Cardiac muscle cell (in vitro differentiated cells and primary cell): ENCODE data around the gene DHX40. TPM values are rescaled to one million over a fixed set of nuclear protein-coding genes. Genes with fewer than 3 reads are reported as not detected.

ENCODE experiments used
- DNase-seq, 2 donors: peaks; one replicate each; pipeline versions ENCODE4 v3.0.0 to v3.0.0-alpha.2; 2010 to 2017; ENCODE audit warnings: low read depth in 1 of 2, low spot score in 1 of 2
- H3K27ac ChIP-seq: fragments of 200-600 bp; sonication (generic); 2 replicates; pipeline ENCODE4 v1.5.1; 2016
- H3K27me3 ChIP-seq: fragments of 200-600 bp; sonication (generic); 2 replicates; pipeline ENCODE4 v1.6.0; 2016; ENCODE audit warnings: control low read depth
- H3K36me3 ChIP-seq: fragments of 200-600 bp; sonication (generic); 2 replicates; pipeline ENCODE4 v1.5.1; 2016; ENCODE audit warnings: control low read depth
- H3K4me1 ChIP-seq: fragments of 200-600 bp; sonication (generic); 2 replicates; pipeline ENCODE4 v1.8.1; 2017; ENCODE audit warnings: low read depth, mild to moderate bottlenecking, mixed run types
- H3K4me3 ChIP-seq: fragments of 200-600 bp; sonication (generic); 2 replicates; pipeline ENCODE4 v1.5.1; 2016; ENCODE audit warnings: mild to moderate bottlenecking
- H3K9me3 ChIP-seq: fragments of 200-600 bp; sonication (generic); 2 replicates; pipeline ENCODE4 v1.5.1; 2017; ENCODE audit warnings: low read depth, mild to moderate bottlenecking, control low read depth
- polyA plus RNA-seq: library from polyadenylated mRNA; unstranded; fragments of >200 nt; fragmentation: Nextera tagmentation; extraction: Ambion mirVana; gene quantifications from 2 replicates; pipeline ENCODE4 v1.2.1, GENCODE V29; 2016
- total RNA-seq: library from RNA; depleted of rRNA; stranded (reverse); fragments of >200 nt; gene quantifications from 2 replicates; pipeline ENCODE4 v1.2.3, GENCODE V29; 2016
- TF ChIP-seq, protein P1 (sequence below): IDR thresholded peaks from 2 replicates; pipeline ENCODE4 v1.5.1; 2012; ENCODE audit warnings: low read depth, mild to moderate bottlenecking, low read length

DHX40 gene
- total and polyA plus RNA-seq, 2 experiments from 2014 or later, result 35.4 to 53.0 TPM

DNA sequence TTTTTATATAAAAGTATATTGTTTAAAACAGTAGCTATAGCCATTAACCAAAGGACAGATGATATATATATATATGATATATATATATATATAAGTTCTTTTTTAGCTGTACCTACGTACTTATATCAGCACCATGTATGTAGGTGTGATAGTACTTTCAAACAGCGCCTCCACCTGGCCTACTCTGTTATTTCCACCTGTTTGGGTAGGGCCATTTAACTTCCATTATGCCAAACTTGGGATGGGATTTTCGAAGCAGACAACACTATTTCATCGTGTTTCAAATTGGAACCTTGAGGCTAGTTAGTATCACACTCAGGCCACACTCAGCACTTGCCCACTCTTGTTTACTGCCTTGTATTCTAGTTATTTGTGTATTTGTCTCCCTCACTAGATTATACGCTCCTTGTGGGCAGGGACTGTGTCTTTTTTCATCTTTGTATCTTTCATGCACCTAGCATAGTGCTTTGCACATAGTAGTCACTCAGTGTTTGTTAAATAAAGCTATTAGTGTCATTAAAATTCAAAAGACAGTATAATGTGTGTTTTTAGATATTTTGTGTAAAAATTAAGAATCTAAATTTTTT, 42.5 kb downstream of the DHX40 start:
- Histone ChIP-seq H3K4me3 (no peak overlapping the region), H3K9me3 (no peaks in the 10 kb centered on the region), H3K27me3 (no peaks in the 10 kb centered on the region), H3K4me1 (no peaks in the 10 kb centered on the region), H3K27ac (no peak overlapping the region), H3K36me3 (peaks cover 35% of the 10 kb centered on the region)
- TF ChIP-seq, protein P1, sequence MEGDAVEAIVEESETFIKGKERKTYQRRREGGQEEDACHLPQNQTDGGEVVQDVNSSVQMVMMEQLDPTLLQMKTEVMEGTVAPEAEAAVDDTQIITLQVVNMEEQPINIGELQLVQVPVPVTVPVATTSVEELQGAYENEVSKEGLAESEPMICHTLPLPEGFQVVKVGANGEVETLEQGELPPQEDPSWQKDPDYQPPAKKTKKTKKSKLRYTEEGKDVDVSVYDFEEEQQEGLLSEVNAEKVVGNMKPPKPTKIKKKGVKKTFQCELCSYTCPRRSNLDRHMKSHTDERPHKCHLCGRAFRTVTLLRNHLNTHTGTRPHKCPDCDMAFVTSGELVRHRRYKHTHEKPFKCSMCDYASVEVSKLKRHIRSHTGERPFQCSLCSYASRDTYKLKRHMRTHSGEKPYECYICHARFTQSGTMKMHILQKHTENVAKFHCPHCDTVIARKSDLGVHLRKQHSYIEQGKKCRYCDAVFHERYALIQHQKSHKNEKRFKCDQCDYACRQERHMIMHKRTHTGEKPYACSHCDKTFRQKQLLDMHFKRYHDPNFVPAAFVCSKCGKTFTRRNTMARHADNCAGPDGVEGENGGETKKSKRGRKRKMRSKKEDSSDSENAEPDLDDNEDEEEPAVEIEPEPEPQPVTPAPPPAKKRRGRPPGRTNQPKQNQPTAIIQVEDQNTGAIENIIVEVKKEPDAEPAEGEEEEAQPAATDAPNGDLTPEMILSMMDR, result peak; percentile 30
- DNase-seq, result peak in 1 of 2 donors; percentile 19

DNA sequence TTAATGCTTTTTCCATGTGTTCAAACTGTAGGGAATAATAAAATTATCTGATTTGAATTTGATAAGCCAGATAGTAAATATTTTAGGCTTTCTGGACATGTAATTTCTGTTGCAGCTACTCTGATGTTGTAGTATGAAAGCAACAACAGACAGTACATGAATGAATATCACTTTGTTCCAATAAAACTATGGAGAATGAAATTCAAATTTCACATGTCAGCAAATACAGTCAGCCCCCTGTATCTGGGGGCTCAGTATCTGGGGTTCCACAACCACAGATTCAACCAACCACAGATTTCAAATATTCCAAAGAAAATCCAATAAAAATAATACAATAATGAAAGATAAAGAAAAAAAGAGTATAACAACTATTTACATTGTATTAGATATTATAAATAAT, 46.1 kb downstream of the DHX40 start:
- Histone ChIP-seq H3K9me3 (no peaks in the 10 kb centered on the region), H3K4me1 (no peaks in the 10 kb centered on the region), H3K4me3 (no peak overlapping the region), H3K36me3 (peaks cover 20% of the 10 kb centered on the region), H3K27me3 (no peaks in the 10 kb centered on the region), H3K27ac (no peak overlapping the region)
- TF ChIP-seq, protein P1, result no peak
- no peak for DNase-seq

DNA sequence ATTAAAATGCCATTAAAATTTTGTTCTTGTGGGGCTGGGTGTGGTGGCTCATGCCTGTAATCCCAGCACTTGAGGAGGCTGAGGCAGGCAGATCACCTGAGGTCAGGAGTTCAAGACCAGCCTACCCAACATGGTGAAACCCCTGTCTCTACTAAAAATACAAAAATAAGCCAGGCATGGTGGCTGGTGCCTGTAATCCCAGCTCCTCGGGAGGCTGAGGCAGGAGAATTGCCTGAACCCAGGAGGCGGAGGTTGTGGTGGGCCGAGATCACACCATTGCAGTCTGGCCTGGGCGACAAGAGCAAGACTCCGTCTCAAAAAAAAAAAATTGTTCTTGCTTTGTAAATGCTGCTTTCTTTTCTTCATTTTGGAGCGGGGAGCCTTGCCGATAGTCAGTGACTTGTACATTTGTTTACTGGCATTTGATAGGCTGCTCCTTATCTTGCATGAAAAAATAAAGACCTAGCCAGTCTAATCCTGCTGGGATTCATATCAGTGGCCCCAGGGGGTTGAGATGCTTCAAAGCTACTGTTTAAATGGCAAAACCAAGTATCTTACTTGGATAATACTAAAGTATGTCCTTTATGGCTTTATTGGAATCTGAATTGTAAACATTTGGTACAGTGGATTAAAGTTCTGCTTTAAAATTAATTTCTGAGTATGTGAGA, 51.0 kb downstream of the DHX40 start:
- no peak overlapping the region for H3K27ac ChIP-seq
- H3K36me3 ChIP-seq, result no peaks in the 10 kb centered on the region
- TF ChIP-seq, protein P1, result no peak
- no peak overlapping the region for H3K4me3 ChIP-seq
- DNase-seq, result no peak
- no peaks in the 10 kb centered on the region for H3K9me3 ChIP-seq
- peaks cover 12% of the 10 kb centered on the region for H3K4me1 ChIP-seq
- H3K27me3 ChIP-seq, result no peaks in the 10 kb centered on the region

DNA sequence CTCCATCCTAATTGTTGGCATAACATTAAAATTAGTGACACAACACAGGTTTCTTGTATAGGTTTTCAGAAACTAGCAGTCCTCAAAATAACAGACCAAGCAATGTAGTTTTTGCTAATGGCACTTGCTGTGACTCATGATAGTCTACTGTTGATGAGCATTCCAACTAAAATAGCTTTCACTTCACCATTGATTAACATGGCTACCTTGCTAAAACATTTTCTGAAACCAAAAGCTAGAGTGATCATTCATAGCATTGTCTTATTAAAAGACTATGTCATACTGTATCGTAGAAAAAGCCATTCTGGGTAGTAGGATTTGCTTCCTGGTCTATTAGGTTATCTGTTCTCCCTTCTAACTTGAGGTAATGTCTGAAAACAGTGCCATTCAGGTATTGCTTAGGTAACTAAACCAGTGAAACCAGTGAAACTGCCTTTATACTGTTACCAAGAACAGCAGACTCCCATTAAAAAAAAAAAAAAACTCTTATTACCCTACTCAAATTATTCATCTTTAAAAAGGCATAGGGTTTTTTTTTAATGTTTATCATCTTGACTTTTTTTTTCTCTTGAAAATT, 51.8 kb downstream of the DHX40 start:
- peaks cover 20% of the 10 kb centered on the region for H3K4me1 ChIP-seq
- DNase-seq, result no peak
- H3K27me3 ChIP-seq, result no peaks in the 10 kb centered on the region
- peak overlapping the region; percentile 99 for H3K27ac ChIP-seq
- no peaks in the 10 kb centered on the region for H3K9me3 ChIP-seq
- no peaks in the 10 kb centered on the region for H3K36me3 ChIP-seq
- H3K4me3 ChIP-seq, result peak overlapping the region; percentile 89
- TF ChIP-seq, protein P1, result no peak

DNA sequence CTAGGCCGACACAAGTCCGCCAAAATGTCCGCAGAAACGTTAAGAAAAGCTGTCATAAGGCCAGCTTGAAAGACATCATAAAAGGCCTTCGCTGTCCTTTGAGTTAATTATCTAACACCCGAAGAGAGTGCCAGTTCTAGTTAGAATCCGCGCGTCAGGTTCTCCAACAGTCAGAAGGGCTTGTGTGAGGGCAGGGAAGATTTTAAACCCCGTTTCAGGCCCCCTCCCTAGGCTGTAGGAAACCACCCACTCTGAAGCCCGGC, 53.6 kb downstream of the DHX40 start:
- Histone ChIP-seq H3K9me3 (no peaks in the 10 kb centered on the region), H3K36me3 (no peaks in the 10 kb centered on the region), H3K27me3 (no peaks in the 10 kb centered on the region), H3K4me3 (peak overlapping the region; percentile 89), H3K4me1 (peaks cover 34% of the 10 kb centered on the region), H3K27ac (peak overlapping the region; percentile 99)
- TF ChIP-seq, protein P1, result no peak
- no peak for DNase-seq
